Adrenal gland (tissue), 5 donors: ENCODE measurements around the gene ZMIZ2.

Experiments
- POLR2A ChIP-seq, 2 donors: fragments of 450-650 bp; IDR thresholded peaks; one replicate each; pipeline ENCODE4 v1.6.1; 2017; ENCODE audit warnings: antibody characterized with exemption in 2 of 2, mild to moderate bottlenecking in 2 of 2, moderate library complexity in 1 of 2
- TF ChIP-seq, protein P1 (sequence below), 6 experiments: fragments of 450-650 bp in 4 of 6; fragments of 200-600 bp in 2 of 6; sonication (generic) in 1 of 6; IDR thresholded peaks; 1 replicate in 5 of 6; 2 replicates in 1 of 6; pipeline versions ENCODE4 v1.5.1 to v1.8.0; 2016 to 2021; ENCODE audit warnings: antibody characterized with exemption in 6 of 6, mild to moderate bottlenecking in 2 of 6, moderate library complexity in 1 of 6
- donor health status: DM: no; HTN: no; CAD: no.

DNA sequence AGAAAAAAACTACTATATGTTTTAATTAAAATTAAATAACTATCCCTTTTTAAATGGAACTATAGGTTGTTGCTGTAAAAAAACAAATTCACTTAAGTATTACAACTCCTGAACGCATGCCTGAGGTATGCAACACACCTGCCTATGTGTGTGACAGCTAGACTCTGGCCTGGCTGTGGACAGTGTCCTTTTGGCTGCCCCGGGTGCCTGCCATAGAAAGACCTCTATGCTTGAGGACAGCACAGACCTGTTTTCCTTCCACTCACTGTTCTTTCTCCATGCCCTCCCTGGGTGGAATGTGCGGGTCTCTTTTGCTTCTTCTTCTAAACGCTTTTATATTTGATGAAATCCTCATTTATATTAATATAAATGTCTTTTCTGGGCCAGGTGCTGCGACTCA is 41.3 kb downstream of the ZMIZ2 start:
- TF ChIP-seq, protein P1, sequence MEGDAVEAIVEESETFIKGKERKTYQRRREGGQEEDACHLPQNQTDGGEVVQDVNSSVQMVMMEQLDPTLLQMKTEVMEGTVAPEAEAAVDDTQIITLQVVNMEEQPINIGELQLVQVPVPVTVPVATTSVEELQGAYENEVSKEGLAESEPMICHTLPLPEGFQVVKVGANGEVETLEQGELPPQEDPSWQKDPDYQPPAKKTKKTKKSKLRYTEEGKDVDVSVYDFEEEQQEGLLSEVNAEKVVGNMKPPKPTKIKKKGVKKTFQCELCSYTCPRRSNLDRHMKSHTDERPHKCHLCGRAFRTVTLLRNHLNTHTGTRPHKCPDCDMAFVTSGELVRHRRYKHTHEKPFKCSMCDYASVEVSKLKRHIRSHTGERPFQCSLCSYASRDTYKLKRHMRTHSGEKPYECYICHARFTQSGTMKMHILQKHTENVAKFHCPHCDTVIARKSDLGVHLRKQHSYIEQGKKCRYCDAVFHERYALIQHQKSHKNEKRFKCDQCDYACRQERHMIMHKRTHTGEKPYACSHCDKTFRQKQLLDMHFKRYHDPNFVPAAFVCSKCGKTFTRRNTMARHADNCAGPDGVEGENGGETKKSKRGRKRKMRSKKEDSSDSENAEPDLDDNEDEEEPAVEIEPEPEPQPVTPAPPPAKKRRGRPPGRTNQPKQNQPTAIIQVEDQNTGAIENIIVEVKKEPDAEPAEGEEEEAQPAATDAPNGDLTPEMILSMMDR (IDR thresholded peaks at IDR 0.05): no peak
- no peak for TF ChIP-seq POLR2A (IDR thresholded peaks at IDR 0.05)
